Measurements from ENCODE around the gene EMILIN2.
"Not testable (repeated sequence)": the region's sequence is repeated elsewhere in the genome, so short reads cannot be mapped to it uniquely, and the experiment has no call there.

The EMILIN2 gene

GRCh38 chr18:2914185-2914880 lies 67.5 kb downstream of the EMILIN2 start:
- Histone ChIP-seq H3K9me2 (replicated peaks; ENCODE audit: low read depth, low read length) (no peaks in the 10 kb centered on the region), H4K20me1 (ENCODE audit: insufficient read depth, low read length, poor library complexity, severe bottlenecking) (no peaks in the 10 kb centered on the region), H3K4me1 (ENCODE audit: insufficient read depth, low read length, poor library complexity, severe bottlenecking) (peaks cover 5% of the 10 kb centered on the region), H3F3A (ENCODE audit: low read depth) (no peaks in the 10 kb centered on the region), H3K36me3 (ENCODE audit: insufficient read depth, low read length) (peaks cover 59% of the 10 kb centered on the region; the same call in 1 of the 2 replicates), H3K4me3 (ENCODE audit: low read length, poor library complexity, severe bottlenecking) (no peak overlapping the region), H2AFZ (ENCODE audit: low read length) (no peak overlapping the region), H3K9me3 (ENCODE audit: insufficient read depth, low read depth, low read length) (no peaks in the 10 kb centered on the region), H3K4me2 (ENCODE audit: low read depth, low read length, poor library complexity, severe bottlenecking) (no peak overlapping the region), H3K27me3 (ENCODE audit: insufficient read depth, low read length, poor library complexity, severe bottlenecking) (no peaks in the 10 kb centered on the region), H3K9ac (ENCODE audit: low read depth, low read length, poor library complexity, severe bottlenecking) (no peak overlapping the region), H3K79me2 (ENCODE audit: insufficient read depth, low read length) (no peaks in the 10 kb centered on the region)
- no peak for TF ChIP-seq CTCF (conservative IDR thresholded peaks at IDR 0.05; ENCODE audit: low read length)
- no peak for TF ChIP-seq EZH2phosphoT487 (IDR thresholded peaks at IDR 0.05; ENCODE audit: borderline replicate concordance)

- no peak for TF ChIP-seq EZH2phosphoT487 (IDR thresholded peaks at IDR 0.05; ENCODE audit: borderline replicate concordance)
- TF ChIP-seq CTCF (conservative IDR thresholded peaks at IDR 0.05; ENCODE audit: low read length): no peak
- no peaks in the 10 kb centered on the region for H3K9me2 ChIP-seq (replicated peaks; ENCODE audit: low read depth, low read length)
- peaks cover 65% of the 10 kb centered on the region; the same call in 1 of the 2 replicates for H3K36me3 ChIP-seq (ENCODE audit: insufficient read depth, low read length)
- no peak overlapping the region for H2AFZ ChIP-seq (ENCODE audit: low read length)
- no peak overlapping the region for H3K4me3 ChIP-seq (ENCODE audit: low read length, poor library complexity, severe bottlenecking)
- no peaks in the 10 kb centered on the region for H3K79me2 ChIP-seq (ENCODE audit: insufficient read depth, low read length)
- no peaks in the 10 kb centered on the region for H4K20me1 ChIP-seq (ENCODE audit: insufficient read depth, low read length, poor library complexity, severe bottlenecking)
- no peaks in the 10 kb centered on the region for H3K9me3 ChIP-seq (ENCODE audit: insufficient read depth, low read depth, low read length)
- H3K9ac ChIP-seq (ENCODE audit: low read depth, low read length, poor library complexity, severe bottlenecking): no peak overlapping the region
- peaks cover 5% of the 10 kb centered on the region for H3K4me1 ChIP-seq (ENCODE audit: insufficient read depth, low read length, poor library complexity, severe bottlenecking)
- H3F3A ChIP-seq (ENCODE audit: low read depth): no peaks in the 10 kb centered on the region
- no peaks in the 10 kb centered on the region for H3K27me3 ChIP-seq (ENCODE audit: insufficient read depth, low read length, poor library complexity, severe bottlenecking)
- H3K4me2 ChIP-seq (ENCODE audit: low read depth, low read length, poor library complexity, severe bottlenecking): no peak overlapping the region
These were observed 68.1 kb downstream of the EMILIN2 start for GRCh38 chr18:2914881-2915240.

GRCh38 chr18:2915486-2915885 lies 68.7 kb downstream of the EMILIN2 start:
- H3K4me2 ChIP-seq (ENCODE audit: low read depth, low read length, poor library complexity, severe bottlenecking); H3K9me3 ChIP-seq (ENCODE audit: insufficient read depth, low read depth, low read length); H4K20me1 ChIP-seq (ENCODE audit: insufficient read depth, low read length, poor library complexity, severe bottlenecking); H3K4me3 ChIP-seq (ENCODE audit: low read length, poor library complexity, severe bottlenecking); H3K4me1 ChIP-seq (ENCODE audit: insufficient read depth, low read length, poor library complexity, severe bottlenecking); H3K79me2 ChIP-seq (ENCODE audit: insufficient read depth, low read length); H2AFZ ChIP-seq (ENCODE audit: low read length); H3K27me3 ChIP-seq (ENCODE audit: insufficient read depth, low read length, poor library complexity, severe bottlenecking); H3K9ac ChIP-seq (ENCODE audit: low read depth, low read length, poor library complexity, severe bottlenecking); H3F3A ChIP-seq (ENCODE audit: low read depth); H3K9me2 ChIP-seq (replicated peaks; ENCODE audit: low read depth, low read length): not testable (repeated sequence)
- H3K36me3 ChIP-seq (ENCODE audit: insufficient read depth, low read length): peaks cover 71% of the 10 kb centered on the region; the same call in 1 of the 2 replicates

- no peak overlapping the region for H3K9ac ChIP-seq (ENCODE audit: low read depth, low read length, poor library complexity, severe bottlenecking)
These were observed 69.4 kb downstream of the EMILIN2 start for GRCh38 chr18:2916184-2916583.

More at GRCh38 chr18:2916184-2916583, 69.4 kb downstream of the EMILIN2 start:
- H2AFZ ChIP-seq (ENCODE audit: low read length): no peak overlapping the region
- H3F3A ChIP-seq (ENCODE audit: low read depth): no peaks in the 10 kb centered on the region
- no peak overlapping the region for H3K4me2 ChIP-seq (ENCODE audit: low read depth, low read length, poor library complexity, severe bottlenecking)
- peaks cover 78% of the 10 kb centered on the region; the same call in 1 of the 2 replicates for H3K36me3 ChIP-seq (ENCODE audit: insufficient read depth, low read length)
- H3K9me2 ChIP-seq (replicated peaks; ENCODE audit: low read depth, low read length): no peaks in the 10 kb centered on the region
- no peaks in the 10 kb centered on the region for H3K27me3 ChIP-seq (ENCODE audit: insufficient read depth, low read length, poor library complexity, severe bottlenecking)
- no peaks in the 10 kb centered on the region for H4K20me1 ChIP-seq (ENCODE audit: insufficient read depth, low read length, poor library complexity, severe bottlenecking)
- no peak for TF ChIP-seq EZH2phosphoT487 (IDR thresholded peaks at IDR 0.05; ENCODE audit: borderline replicate concordance)
- no peak for TF ChIP-seq CTCF (conservative IDR thresholded peaks at IDR 0.05; ENCODE audit: low read length)
- no peak overlapping the region for H3K4me3 ChIP-seq (ENCODE audit: low read length, poor library complexity, severe bottlenecking)
- peaks cover 5% of the 10 kb centered on the region for H3K4me1 ChIP-seq (ENCODE audit: insufficient read depth, low read length, poor library complexity, severe bottlenecking)
- H3K9me3 ChIP-seq (ENCODE audit: insufficient read depth, low read depth, low read length): no peaks in the 10 kb centered on the region
- no peaks in the 10 kb centered on the region for H3K79me2 ChIP-seq (ENCODE audit: insufficient read depth, low read length)

All from Loucy (cell line).